Activated naive CD4-positive, alpha-beta T cell treated with anti-CD3 and anti-CD28 coated beads, Interleukin-2, amount 10 ng/mL, durations not matched to agents 7 days and 5 days (primary cell): ENCODE data around the gene HLA-DMA.
A peak's percentile ranks its signal among the peaks of the same experiment; 100 is the strongest.

Experiments
- CTCF ChIA-PET: fragments of 350-600 bp; sonication (Branson Sonifier 250); formaldehyde crosslinking; loops from one replicate; lab custom pipeline; 2021; ENCODE audit warnings: antibody characterized with exemption; lab: Charles Lee
- DNase-seq: peaks from one replicate; pipeline ENCODE4 v3.0.0-alpha.2; 2020
- H3K27ac Mint-ChIP-seq: one replicate; pipeline ENCODE4 v1.8.0; 2021; ENCODE audit warnings: mild to moderate bottlenecking, moderate library complexity, mixed read lengths
- H3K27me3 Mint-ChIP-seq: one replicate; pipeline ENCODE4 v1.8.0; 2021; ENCODE audit warnings: mild to moderate bottlenecking, mixed read lengths
- H3K36me3 Mint-ChIP-seq: one replicate; pipeline ENCODE4 v1.8.0; 2021; ENCODE audit warnings: mixed read lengths
- H3K4me1 Mint-ChIP-seq: one replicate; pipeline ENCODE4 v1.8.0; 2021; ENCODE audit warnings: mixed read lengths
- H3K4me3 Mint-ChIP-seq: one replicate; pipeline ENCODE4 v1.8.0; 2021; ENCODE audit warnings: mild to moderate bottlenecking, moderate library complexity, mixed read lengths
- H3K9me3 Mint-ChIP-seq: one replicate; pipeline ENCODE4 v1.8.0; 2021; ENCODE audit warnings: mixed read lengths

The HLA-DMA gene

GRCh38 chr6:32980488-32981038 is 27.7 kb upstream of the HLA-DMA start:
- no peak overlapping the region for H3K4me3 Mint-ChIP-seq
- peaks cover 64% of the 10 kb centered on the region for H3K36me3 Mint-ChIP-seq
- CTCF ChIA-PET: interaction anchor here (1.0 to 4.2 kb wide), 5 partner anchors 28 to 142 kb away, joined by 3 to 16 read pairs (median 4); partner anchors contain the start of genes HLA-DMA and TAP2
- peak overlapping the region; percentile 46 for H3K27ac Mint-ChIP-seq
- peaks cover 56% of the 10 kb centered on the region for H3K4me1 Mint-ChIP-seq
- DNase-seq: no peak
- H3K9me3 Mint-ChIP-seq: no peaks in the 10 kb centered on the region
- no peaks in the 10 kb centered on the region for H3K27me3 Mint-ChIP-seq

GRCh38 chr6:32979720-32980487 is 27.0 kb upstream of the HLA-DMA start:
- no peak overlapping the region for H3K4me3 Mint-ChIP-seq
- peak overlapping the region; percentile 46 for H3K27ac Mint-ChIP-seq
- peaks cover 70% of the 10 kb centered on the region for H3K36me3 Mint-ChIP-seq
- no peak for DNase-seq
- CTCF ChIA-PET: interaction anchor here (1.0 to 4.2 kb wide), 5 partner anchors 13 to 142 kb away, joined by 3 to 16 read pairs (median 3); partner anchors contain the start of gene TAP2
- H3K9me3 Mint-ChIP-seq: no peaks in the 10 kb centered on the region
- peaks cover 62% of the 10 kb centered on the region for H3K4me1 Mint-ChIP-seq
- H3K27me3 Mint-ChIP-seq: no peaks in the 10 kb centered on the region

DNA sequence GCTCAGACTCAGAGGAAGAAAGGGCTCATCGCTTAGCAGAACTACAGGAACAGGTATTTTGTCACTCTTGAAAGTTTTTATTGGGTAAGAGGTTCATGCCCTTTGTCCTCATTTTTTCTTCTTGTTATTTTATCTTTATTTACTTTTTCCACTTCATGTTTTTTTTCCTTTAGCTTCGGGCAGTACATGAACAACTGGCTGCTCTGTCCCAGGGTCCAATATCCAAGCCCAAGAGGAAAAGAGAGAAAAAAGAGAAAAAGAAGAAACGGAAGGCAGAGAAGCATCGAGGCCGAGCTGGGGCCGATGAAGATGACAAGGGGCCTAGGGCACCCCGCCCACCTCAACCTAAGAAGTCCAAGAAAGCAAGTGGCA is 25.0 kb upstream of the HLA-DMA start:
- DNase-seq: no peak
- Mint-ChIP-seq H3K27me3 (no peaks in the 10 kb centered on the region), H3K36me3 (peaks cover 88% of the 10 kb centered on the region), H3K9me3 (no peaks in the 10 kb centered on the region), H3K4me1 (peaks cover 48% of the 10 kb centered on the region), H3K4me3 (no peak overlapping the region), H3K27ac (no peak overlapping the region)
- CTCF ChIA-PET: interaction anchor here (1.2 to 4.2 kb wide), 3 partner anchors 24 to 139 kb away, joined by 4 to 16 read pairs (median 5); partner anchors contain the start of gene TAP2

- Mint-ChIP-seq H3K36me3 (peaks cover 91% of the 10 kb centered on the region), H3K4me1 (peaks cover 47% of the 10 kb centered on the region), H3K27me3 (peaks cover 1% of the 10 kb centered on the region), H3K27ac (peak overlapping the region; percentile 50), H3K4me3 (no peak overlapping the region), H3K9me3 (no peaks in the 10 kb centered on the region)
- CTCF ChIA-PET: interaction anchor here (1.2 to 4.2 kb wide), 3 partner anchors 23 to 139 kb away, joined by 4 to 16 read pairs (median 5); partner anchors contain the start of gene TAP2
- no peak for DNase-seq
Observed at GRCh38 chr6:32977272-32977952, 24.5 kb upstream of the HLA-DMA start.

- Mint-ChIP-seq H3K9me3 (no peaks in the 10 kb centered on the region), H3K27ac (peak overlapping the region; percentile 70), H3K4me3 (peak overlapping the region; percentile 85), H3K4me1 (peaks cover 46% of the 10 kb centered on the region), H3K36me3 (peaks cover 91% of the 10 kb centered on the region), H3K27me3 (peaks cover 8% of the 10 kb centered on the region)
- CTCF ChIA-PET: interaction anchor here (0.6 to 4.1 kb wide), 5 partner anchors 8 to 121 kb away, joined by 4 to 28 read pairs (median 5); no protein-coding TSS in a partner anchor
- no peak for DNase-seq
Observed at GRCh38 chr6:32976334-32977069, 23.6 kb upstream of the HLA-DMA start.

DNA sequence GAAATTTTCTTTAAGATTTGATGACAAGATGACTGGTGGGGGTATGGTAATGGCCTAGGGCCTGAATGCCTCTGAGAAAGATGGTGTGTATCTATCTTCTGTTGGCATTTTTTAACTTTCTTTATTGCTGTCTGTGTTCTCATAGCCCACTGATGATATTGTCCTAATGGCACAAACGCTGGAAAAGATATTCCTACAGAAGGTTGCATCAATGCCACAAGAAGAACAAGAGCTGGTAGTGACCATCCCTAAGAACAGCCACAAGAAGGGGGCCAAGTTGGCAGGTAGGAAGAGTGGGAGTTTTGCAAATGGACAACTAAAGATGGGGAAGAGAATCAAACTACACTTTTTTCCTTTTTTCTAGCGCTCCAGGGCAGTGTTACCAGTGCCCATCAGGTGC is 23.0 kb upstream of the HLA-DMA start:
- Mint-ChIP-seq H3K36me3 (peaks cover 94% of the 10 kb centered on the region), H3K27ac (peak overlapping the region; percentile 64), H3K4me3 (peak overlapping the region; percentile 85), H3K9me3 (no peaks in the 10 kb centered on the region), H3K4me1 (peaks cover 46% of the 10 kb centered on the region), H3K27me3 (peaks cover 10% of the 10 kb centered on the region)
- CTCF ChIA-PET: interaction anchor here (0.8 to 4.1 kb wide), 2 partner anchors 8 kb away, joined by 4 to 28 read pairs; no protein-coding TSS in a partner anchor
- DNase-seq: no peak

DNA sequence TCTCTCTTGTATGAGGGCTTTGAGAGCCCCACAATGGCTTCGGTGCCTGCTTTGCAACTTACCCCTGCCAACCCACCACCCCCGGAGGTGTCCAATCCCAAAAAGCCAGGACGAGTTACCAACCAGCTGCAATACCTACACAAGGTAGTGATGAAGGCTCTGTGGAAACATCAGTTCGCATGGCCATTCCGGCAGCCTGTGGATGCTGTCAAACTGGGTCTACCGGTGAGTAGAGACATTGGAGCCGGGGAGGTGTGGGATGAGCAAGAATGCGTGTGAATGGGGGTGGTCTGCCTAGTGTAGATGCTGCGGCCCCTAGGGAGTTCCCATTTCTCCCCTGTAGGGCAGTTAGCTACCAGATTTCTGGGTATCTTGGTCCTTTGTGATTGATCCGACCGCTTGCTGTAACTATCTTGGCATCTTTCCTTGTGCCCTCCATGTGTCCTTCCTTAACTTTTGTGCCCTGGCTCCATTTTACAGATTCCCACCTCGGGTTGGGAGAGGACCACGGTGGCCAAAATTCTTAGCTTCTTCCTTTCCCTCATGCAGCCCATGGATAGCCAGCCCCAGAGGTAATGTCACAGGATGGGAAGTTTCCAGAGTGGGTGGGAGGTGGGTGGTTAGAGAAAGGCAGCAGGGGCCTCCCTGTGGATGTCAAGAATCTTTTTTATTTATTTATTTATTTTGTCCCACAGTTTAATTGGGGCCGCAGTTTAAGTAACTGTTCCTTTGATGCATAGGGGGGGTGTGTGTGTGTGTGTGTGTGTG is 21.8 kb upstream of the HLA-DMA start:
- peaks cover 41% of the 10 kb centered on the region for H3K4me1 Mint-ChIP-seq
- peak overlapping the region; percentile 71 for H3K27ac Mint-ChIP-seq
- no peak for DNase-seq
- peak overlapping the region; percentile 85 for H3K4me3 Mint-ChIP-seq
- CTCF ChIA-PET: interaction anchor here (1.1 to 13.4 kb wide), 11 partner anchors 9 to 136 kb away, joined by 3 to 240 read pairs (median 6); partner anchors contain the start of genes HLA-DMA, PSMB9, TAP1 and TAP2
- H3K9me3 Mint-ChIP-seq: no peaks in the 10 kb centered on the region
- peaks cover 92% of the 10 kb centered on the region for H3K36me3 Mint-ChIP-seq
- peaks cover 10% of the 10 kb centered on the region for H3K27me3 Mint-ChIP-seq

- CTCF ChIA-PET: interaction anchor here (0.6 to 13.4 kb wide), 13 partner anchors 10 to 135 kb away, joined by 3 to 240 read pairs (median 6); partner anchors contain the start of genes HLA-DMA, PSMB9, TAP1 and TAP2
- peaks cover 10% of the 10 kb centered on the region for H3K27me3 Mint-ChIP-seq
- DNase-seq: peak; percentile 61
- H3K27ac Mint-ChIP-seq: peak overlapping the region; percentile 97
- peak overlapping the region; percentile 85 for H3K4me3 Mint-ChIP-seq
- H3K9me3 Mint-ChIP-seq: no peaks in the 10 kb centered on the region
- peaks cover 38% of the 10 kb centered on the region for H3K4me1 Mint-ChIP-seq
- H3K36me3 Mint-ChIP-seq: peaks cover 89% of the 10 kb centered on the region
Observed at GRCh38 chr6:32974016-32974333, 21.1 kb upstream of the HLA-DMA start.

GRCh38 chr6:32973144-32974015 is 20.5 kb upstream of the HLA-DMA start:
- DNase-seq: peak; percentile 57
- Mint-ChIP-seq H3K9me3 (no peaks in the 10 kb centered on the region), H3K27ac (peak overlapping the region; percentile 97), H3K4me1 (peaks cover 34% of the 10 kb centered on the region), H3K36me3 (peaks cover 83% of the 10 kb centered on the region), H3K4me3 (peak overlapping the region; percentile 85), H3K27me3 (peaks cover 10% of the 10 kb centered on the region)
- CTCF ChIA-PET: interaction anchor here (0.6 to 13.4 kb wide), 15 partner anchors 9 to 135 kb away, joined by 3 to 240 read pairs (median 4); partner anchors contain the start of genes HLA-DMA, PSMB9, TAP1 and TAP2

- Mint-ChIP-seq H3K9me3 (no peaks in the 10 kb centered on the region), H3K4me3 (peak overlapping the region; percentile 85), H3K36me3 (peaks cover 75% of the 10 kb centered on the region), H3K27me3 (peaks cover 10% of the 10 kb centered on the region), H3K27ac (peak overlapping the region; percentile 97), H3K4me1 (peaks cover 26% of the 10 kb centered on the region)
- DNase-seq: peak; percentile 65
- CTCF ChIA-PET: interaction anchor here (0.9 to 13.4 kb wide), 13 partner anchors 10 to 134 kb away, joined by 3 to 240 read pairs (median 7); partner anchors contain the start of genes HLA-DMA, HLA-DMB, PSMB9 and TAP1
Observed at GRCh38 chr6:32972353-32973143, 19.7 kb upstream of the HLA-DMA start.

GRCh38 chr6:32971581-32972352 is 18.9 kb upstream of the HLA-DMA start:
- CTCF ChIA-PET: interaction anchor here (0.9 to 13.4 kb wide), 12 partner anchors 12 to 133 kb away, joined by 3 to 240 read pairs (median 7); partner anchors contain the start of genes HLA-DMA, HLA-DMB, PSMB9 and TAP1
- Mint-ChIP-seq H3K36me3 (peaks cover 67% of the 10 kb centered on the region), H3K9me3 (no peaks in the 10 kb centered on the region), H3K27me3 (peaks cover 10% of the 10 kb centered on the region), H3K27ac (peak overlapping the region; percentile 97), H3K4me1 (peaks cover 25% of the 10 kb centered on the region), H3K4me3 (peak overlapping the region; percentile 85)
- peak; percentile 99 for DNase-seq
